GM12864 (cell line): ENCODE measurements around the gene SLC25A36.
"Not testable (repeated sequence)": the region's sequence is repeated elsewhere in the genome, so short reads cannot be mapped to it uniquely, and the experiment has no call there.

ENCODE experiments used
- DNase-seq: peaks from one replicate; pipeline ENCODE4 v3.0.0-alpha.2; 2011; ENCODE audit warnings: low read depth
- H3K4me3 ChIP-seq: 2 replicates; pipeline ENCODE4 v1.5.1; 2011; ENCODE audit warnings: mild to moderate bottlenecking, low read depth, low read length, control low read depth
- CTCF ChIP-seq: IDR thresholded peaks from 2 replicates; pipeline ENCODE4 v1.5.1; 2011; ENCODE audit warnings: low read depth, mild to moderate bottlenecking, moderate library complexity, low read length, control low read depth, inconsistent platforms; ENCODE audit errors: missing control alignments

The SLC25A36 gene

DNA sequence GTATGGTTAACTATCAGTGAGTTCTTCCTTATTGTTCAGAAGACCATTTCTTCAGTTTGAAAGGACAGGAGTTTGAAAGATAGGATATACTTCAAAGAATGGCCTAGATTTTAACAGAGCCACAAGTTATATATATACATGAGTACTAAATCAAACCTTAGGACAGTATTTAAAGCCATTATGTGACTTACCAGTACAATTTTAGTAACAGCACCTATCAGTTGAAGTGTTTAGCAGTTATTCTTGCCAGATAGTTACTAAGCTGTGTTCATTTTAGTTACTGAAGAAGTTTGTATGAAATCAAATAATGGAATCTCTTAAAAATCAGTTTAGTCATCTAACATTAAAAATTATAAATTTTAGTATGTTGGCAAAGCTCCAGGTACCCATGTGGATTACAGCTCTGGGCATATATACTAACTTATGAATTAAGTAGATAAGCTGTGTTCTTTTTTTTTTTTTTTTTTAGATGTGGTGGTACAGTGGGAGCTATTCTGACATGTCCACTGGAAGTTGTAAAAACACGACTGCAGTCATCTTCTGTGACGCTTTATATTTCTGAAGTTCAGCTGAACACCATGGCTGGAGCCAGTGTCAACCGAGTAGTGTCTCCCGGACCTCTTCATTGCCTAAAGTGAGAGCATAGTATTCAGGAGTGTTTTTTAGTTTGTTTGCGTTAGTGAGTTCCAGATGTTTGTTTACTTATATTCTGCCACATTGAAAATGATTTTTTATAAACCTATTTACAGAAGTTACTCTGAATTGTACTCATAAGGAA, 14.6 kb downstream of the SLC25A36 start:
- no peak for DNase-seq
- no peak for TF ChIP-seq CTCF
- H3K4me3 ChIP-seq = no peak overlapping the region

DNA sequence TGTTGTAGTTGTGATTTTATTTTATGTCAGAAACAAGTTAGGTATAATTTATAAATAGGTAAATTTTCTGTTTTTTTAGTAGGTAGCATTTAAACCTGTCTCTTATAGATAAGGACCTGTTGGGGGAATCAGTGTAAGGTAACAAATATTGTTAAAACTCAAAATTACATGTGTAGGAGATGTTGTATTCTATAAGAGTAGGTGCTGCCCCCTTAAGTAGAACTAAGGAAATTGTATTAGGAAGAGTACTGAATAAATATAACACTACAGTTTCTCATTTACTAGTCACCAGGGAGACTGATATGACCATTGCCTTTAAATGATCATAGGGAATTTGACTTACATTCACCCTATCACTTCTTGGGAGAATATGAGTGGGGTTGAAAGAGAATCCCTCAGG, 31.2 kb downstream of the SLC25A36 start:
- no peak for TF ChIP-seq CTCF
- no peak for DNase-seq
- no peak overlapping the region for H3K4me3 ChIP-seq

GRCh38 chr3:140974900-140975299, 33.3 kb downstream of the SLC25A36 start:
- no peak for DNase-seq
- no peak for TF ChIP-seq CTCF
- H3K4me3 ChIP-seq = no peak overlapping the region

GRCh38 chr3:140980663-140981062, 39.0 kb downstream of the SLC25A36 start:
- no peak overlapping the region for H3K4me3 ChIP-seq
- DNase-seq = no peak
- no peak for TF ChIP-seq CTCF

- not testable (repeated sequence) for DNase-seq, H3K4me3 ChIP-seq
These were observed 46.2 kb downstream of the SLC25A36 start for GRCh38 chr3:140987792-140988191.

GRCh38 chr3:140994316-140994715, 52.7 kb downstream of the SLC25A36 start:
- no peak for TF ChIP-seq CTCF
- no peak for DNase-seq
- no peak overlapping the region for H3K4me3 ChIP-seq

GRCh38 chr3:140994861-140995260, 53.2 kb downstream of the SLC25A36 start:
- not testable (repeated sequence) for H3K4me3 ChIP-seq, DNase-seq

DNA sequence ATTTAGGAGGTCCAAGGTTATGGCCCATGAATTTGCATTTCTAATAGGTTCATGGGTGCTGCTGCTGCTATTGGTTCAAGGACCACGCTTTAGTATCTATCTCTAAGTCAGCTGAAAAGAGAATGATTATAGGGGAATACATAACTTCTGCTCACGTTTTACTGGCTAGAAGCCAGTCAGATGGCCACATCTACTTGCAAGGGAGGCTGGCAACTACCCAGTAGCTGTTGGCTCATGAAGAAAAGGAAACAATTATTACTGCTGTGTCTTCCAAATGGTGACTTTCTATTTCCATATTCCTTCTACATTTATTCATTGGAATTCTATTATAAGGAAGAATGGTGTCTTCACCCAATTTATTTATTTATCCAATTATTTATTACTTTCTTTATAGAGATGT, 54.2 kb downstream of the SLC25A36 start:
- TF ChIP-seq CTCF = no peak
- no peak overlapping the region for H3K4me3 ChIP-seq
- no peak for DNase-seq
